Tibial artery (tissue), 4 donors: ENCODE results near the gene RTP1.
A peak's percentile ranks its signal among the peaks of the same experiment; 100 is the strongest.

Source experiments
- DNase-seq, 2 donors: peaks; one replicate each; pipeline ENCODE4 v3.0.0-alpha.2; 2019
- H3K27ac ChIP-seq, 2 donors: fragments of 200-600 bp; sonication (generic) in 1 of 2; 1 replicate in 1 of 2; 2 replicates in 1 of 2; pipeline ENCODE4 v1.5.1; 2018 to 2019; ENCODE audit warnings: mild to moderate bottlenecking in 1 of 2
- H3K27me3 ChIP-seq, 2 donors: fragments of 200-600 bp; sonication (generic) in 1 of 2; one replicate each; pipeline versions ENCODE4 v1.5.1 to v1.6.0; 2016 to 2019
- H3K36me3 ChIP-seq, 3 donors: fragments of 200-600 bp; sonication (generic) in 2 of 3; one replicate each; pipeline ENCODE4 v1.5.1; 2016 to 2019; ENCODE audit warnings: mild to moderate bottlenecking in 2 of 3
- H3K4me1 ChIP-seq, 4 donors: fragments of 200-600 bp; sonication (generic) in 2 of 4; 1 replicate in 3 of 4; 2 replicates in 1 of 4; pipeline ENCODE4 v1.5.1; 2016 to 2019
- H3K4me3 ChIP-seq, 2 donors: fragments of 200-600 bp; sonication (generic) in 1 of 2; 1 replicate in 1 of 2; 2 replicates in 1 of 2; pipeline ENCODE4 v1.5.1; 2018 to 2019; ENCODE audit warnings: mild to moderate bottlenecking in 2 of 2
- H3K9me3 ChIP-seq, 3 donors: fragments of 200-600 bp; sonication (generic) in 1 of 3; one replicate each; pipeline ENCODE4 v1.5.1; 2016 to 2019
- intact Hi-C: fragments of 100-400 bp; cut with DNase I; formaldehyde crosslinking; loops from one replicate; pipeline ENCODE4 v1.15.0; 2023; ENCODE audit warnings: low total_unique reads
- TF ChIP-seq, protein P1 (sequence below), 2 experiments: fragments of 200-600 bp in 1 of 2; fragments of 450-650 bp in 1 of 2; IDR thresholded peaks; one replicate each; pipeline ENCODE4 v1.5.1; 2017 to 2019; ENCODE audit warnings: antibody characterized with exemption in 2 of 2, mild to moderate bottlenecking in 1 of 2, moderate library complexity in 1 of 2

The RTP1 gene

GRCh38 chr3:187242435-187242834 lies 45.1 kb downstream of the RTP1 start:
- no peak for DNase-seq
- Histone ChIP-seq H3K9me3 (no peaks in the 10 kb centered on the region), H3K27me3 (no peaks in the 10 kb centered on the region), H3K4me1 (no peaks in the 10 kb centered on the region), H3K36me3 (no peaks in the 10 kb centered on the region), H3K27ac (no peak overlapping the region), H3K4me3 (no peak overlapping the region)
- TF ChIP-seq, protein P1, sequence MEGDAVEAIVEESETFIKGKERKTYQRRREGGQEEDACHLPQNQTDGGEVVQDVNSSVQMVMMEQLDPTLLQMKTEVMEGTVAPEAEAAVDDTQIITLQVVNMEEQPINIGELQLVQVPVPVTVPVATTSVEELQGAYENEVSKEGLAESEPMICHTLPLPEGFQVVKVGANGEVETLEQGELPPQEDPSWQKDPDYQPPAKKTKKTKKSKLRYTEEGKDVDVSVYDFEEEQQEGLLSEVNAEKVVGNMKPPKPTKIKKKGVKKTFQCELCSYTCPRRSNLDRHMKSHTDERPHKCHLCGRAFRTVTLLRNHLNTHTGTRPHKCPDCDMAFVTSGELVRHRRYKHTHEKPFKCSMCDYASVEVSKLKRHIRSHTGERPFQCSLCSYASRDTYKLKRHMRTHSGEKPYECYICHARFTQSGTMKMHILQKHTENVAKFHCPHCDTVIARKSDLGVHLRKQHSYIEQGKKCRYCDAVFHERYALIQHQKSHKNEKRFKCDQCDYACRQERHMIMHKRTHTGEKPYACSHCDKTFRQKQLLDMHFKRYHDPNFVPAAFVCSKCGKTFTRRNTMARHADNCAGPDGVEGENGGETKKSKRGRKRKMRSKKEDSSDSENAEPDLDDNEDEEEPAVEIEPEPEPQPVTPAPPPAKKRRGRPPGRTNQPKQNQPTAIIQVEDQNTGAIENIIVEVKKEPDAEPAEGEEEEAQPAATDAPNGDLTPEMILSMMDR (IDR thresholded peaks at IDR 0.05) = no peak
- intact Hi-C loops = no loop called here

- no peak for DNase-seq
- Histone ChIP-seq H3K9me3 (no peaks in the 10 kb centered on the region), H3K27ac (no peak overlapping the region), H3K4me1 (no peaks in the 10 kb centered on the region), H3K27me3 (no peaks in the 10 kb centered on the region), H3K36me3 (no peaks in the 10 kb centered on the region), H3K4me3 (no peak overlapping the region)
- TF ChIP-seq, protein P1 (IDR thresholded peaks at IDR 0.05) = no peak
- intact Hi-C loops = no loop called here
These were observed 45.6 kb downstream of the RTP1 start for GRCh38 chr3:187242900-187243299.

DNA sequence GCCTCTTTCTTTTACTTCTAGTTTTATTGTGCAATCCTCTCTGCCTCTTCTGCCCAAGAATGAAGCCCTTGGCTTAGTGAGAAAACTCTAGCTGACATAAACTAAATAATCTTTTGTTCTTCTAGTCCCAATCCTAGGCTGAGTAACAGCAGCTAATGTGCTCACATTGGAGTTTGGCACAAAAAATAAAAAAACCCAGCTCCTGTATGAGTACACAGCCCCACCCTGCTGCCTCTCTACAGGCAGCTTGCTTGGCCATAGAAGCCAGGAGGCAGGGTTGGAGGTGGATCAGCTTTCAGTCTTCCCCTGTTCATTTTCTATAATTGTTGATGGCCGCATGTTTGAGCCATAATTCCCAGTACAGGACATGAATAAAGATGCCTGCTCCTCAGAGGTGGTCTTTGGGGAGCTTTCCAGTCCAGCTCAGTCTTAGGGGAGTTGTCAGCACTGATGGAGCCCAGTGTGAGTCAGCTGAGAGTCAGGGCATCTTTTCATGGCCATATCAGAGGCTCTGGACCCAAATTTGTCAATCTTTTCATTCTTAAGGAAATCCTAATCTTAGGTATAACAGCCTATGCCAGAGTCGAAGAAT lies 46.7 kb downstream of the RTP1 start:
- peak in 1 of 2 donors; percentile 41 for DNase-seq
- H3K4me3 ChIP-seq = no peak overlapping the region
- H3K27ac ChIP-seq = no peak overlapping the region
- intact Hi-C loops = no loop called here
- no peaks in the 10 kb centered on the region for H3K9me3 ChIP-seq
- TF ChIP-seq, protein P1 (IDR thresholded peaks at IDR 0.05) = no peak
- no peaks in the 10 kb centered on the region for H3K36me3 ChIP-seq
- H3K4me1 ChIP-seq = no peaks in the 10 kb centered on the region
- no peaks in the 10 kb centered on the region for H3K27me3 ChIP-seq

DNA sequence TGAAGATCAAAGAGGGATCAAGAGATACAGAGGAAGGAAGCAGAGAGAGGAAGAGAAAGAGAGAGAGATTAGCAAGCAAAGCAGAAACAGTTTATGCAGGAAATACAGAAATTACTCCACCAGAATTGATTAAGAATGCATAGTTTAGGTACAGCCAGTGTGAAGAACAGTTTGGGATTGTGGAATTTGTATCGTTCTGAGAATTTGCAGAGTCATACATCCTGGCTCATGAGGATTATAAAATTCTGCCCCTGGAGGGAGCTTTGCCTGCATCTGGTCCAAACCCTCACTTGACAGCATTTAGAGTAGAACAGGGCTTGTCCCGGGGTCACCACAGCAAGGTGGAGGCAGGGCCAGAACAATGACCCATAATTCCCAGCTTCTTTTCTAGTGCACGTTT lies 50.1 kb downstream of the RTP1 start:
- intact Hi-C loops = no loop called here
- H3K9me3 ChIP-seq = no peaks in the 10 kb centered on the region
- TF ChIP-seq, protein P1 (IDR thresholded peaks at IDR 0.05) = no peak
- no peaks in the 10 kb centered on the region for H3K4me1 ChIP-seq
- H3K27ac ChIP-seq = no peak overlapping the region
- H3K27me3 ChIP-seq = no peaks in the 10 kb centered on the region
- H3K36me3 ChIP-seq = no peaks in the 10 kb centered on the region
- H3K4me3 ChIP-seq = no peak overlapping the region
- DNase-seq = no peak
